PC-3 (cell line): ENCODE results near the gene STK38L.

Experiments
- CTCF ChIP-seq: fragments of 300-600 bp; sonication (generic); conservative IDR thresholded peaks from 2 replicates; pipeline ENCODE4 v1.5.1; 2017; ENCODE audit warnings: antibody characterized with exemption, low read depth, mild to moderate bottlenecking, low read length
- EZH2 ChIP-seq: fragments of 300-600 bp; sonication (generic); IDR thresholded peaks from one replicate; pipeline ENCODE4 v1.6.1; 2017; ENCODE audit warnings: antibody characterized with exemption, mild to moderate bottlenecking, low read length; ENCODE audit not compliant: unreplicated experiment

- TF ChIP-seq EZH2 (no peak), CTCF (no peak)
These were observed 45.3 kb downstream of the STK38L start for GRCh38 chr12:27289414-27289813.
